Mammary epithelial cell (primary cell): ENCODE results near the gene ATP6V1G2.

Source experiments
- CTCF ChIP-seq, 2 donors: IDR thresholded peaks in 1 of 2; conservative IDR thresholded peaks in 1 of 2; 2 replicates each; pipeline ENCODE4 v1.5.1; 2011 to 2012; ENCODE audit warnings: inconsistent platforms in 2 of 2, low read length in 2 of 2, mild to moderate bottlenecking in 2 of 2, control low read depth in 1 of 2, low read depth in 1 of 2; ENCODE audit not compliant: insufficient read depth in 1 of 2; ENCODE audit errors: extremely low read depth in 1 of 2
- EZH2 ChIP-seq: IDR thresholded peaks from 2 replicates; pipeline ENCODE4 v1.6.1; 2012; ENCODE audit warnings: low read length, inconsistent platforms, borderline replicate concordance

GRCh38 chr6:31559606-31559957 lies 13.2 kb upstream of the ATP6V1G2 start:
- TF ChIP-seq CTCF (conservative IDR thresholded peaks at IDR 0.05 in 1 of 2, IDR thresholded peaks at IDR 0.05 in 1 of 2; ENCODE audit: extremely low read depth in 1 of 2, insufficient read depth in 1 of 2, low read depth in 1 of 2, low read length in 2 of 2) (no peak), EZH2 (no peak)
